ENCODE measurements around the gene SFXN3. TPM values are rescaled to one million over a fixed set of nuclear protein-coding genes. Genes with fewer than 3 reads are reported as not detected.
A peak's percentile ranks its signal among the peaks of the same experiment; 100 is the strongest.

The SFXN3 gene
- total RNA-seq, 1 donor from 2014 or later = 81.0 TPM

DNA sequence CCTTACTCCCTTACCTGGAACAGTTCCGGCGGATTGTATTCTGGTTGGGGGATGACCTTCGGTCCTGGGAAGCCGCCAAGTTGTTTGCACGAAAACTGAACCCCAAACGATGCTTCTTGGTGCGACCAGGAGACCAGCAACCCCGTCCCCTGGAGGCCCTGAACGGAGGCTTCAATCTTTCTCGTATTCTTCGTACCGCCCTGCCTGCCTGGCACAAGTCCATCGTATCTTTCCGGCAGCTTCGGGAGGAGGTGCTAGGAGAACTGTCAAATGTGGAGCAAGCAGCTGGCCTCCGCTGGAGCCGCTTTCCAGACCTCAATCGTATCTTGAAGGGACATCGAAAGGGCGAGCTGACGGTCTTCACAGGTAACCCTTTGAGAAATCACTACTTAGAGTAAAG is 41.9 kb upstream of the SFXN3 start:
- no peak overlapping the region for H3K4me3 Mint-ChIP-seq (ENCODE audit: unreplicated experiment)
- TF ChIP-seq CTCF (IDR thresholded peaks at IDR 0.05) = no peak
- H3K36me3 Mint-ChIP-seq (ENCODE audit: unreplicated experiment) = peaks cover 20% of the 10 kb centered on the region
- peaks cover 23% of the 10 kb centered on the region for H3K4me1 Mint-ChIP-seq (ENCODE audit: unreplicated experiment)
- no peaks in the 10 kb centered on the region for H3K9me3 Mint-ChIP-seq (ENCODE audit: unreplicated experiment)
- H3K27ac Mint-ChIP-seq (ENCODE audit: unreplicated experiment) = no peak overlapping the region
- DNase-seq (ENCODE audit: extremely low spot score, unreplicated experiment) = no peak
- H3K27me3 Mint-ChIP-seq (ENCODE audit: unreplicated experiment) = no peaks in the 10 kb centered on the region

- no peaks in the 10 kb centered on the region for H3K27me3 Mint-ChIP-seq (ENCODE audit: unreplicated experiment)
- DNase-seq (ENCODE audit: extremely low spot score, unreplicated experiment) = no peak
- no peak overlapping the region for H3K27ac Mint-ChIP-seq (ENCODE audit: unreplicated experiment)
- no peaks in the 10 kb centered on the region for H3K9me3 Mint-ChIP-seq (ENCODE audit: unreplicated experiment)
- TF ChIP-seq CTCF (IDR thresholded peaks at IDR 0.05) = peak; percentile 80
- H3K4me1 Mint-ChIP-seq (ENCODE audit: unreplicated experiment) = peaks cover 20% of the 10 kb centered on the region
- H3K36me3 Mint-ChIP-seq (ENCODE audit: unreplicated experiment) = peaks cover 14% of the 10 kb centered on the region
- no peak overlapping the region for H3K4me3 Mint-ChIP-seq (ENCODE audit: unreplicated experiment)
These were observed 36.9 kb upstream of the SFXN3 start for GRCh38 chr10:100993986-100994708.

GRCh38 chr10:100995181-100995580 is 35.9 kb upstream of the SFXN3 start:
- Mint-ChIP-seq H3K4me1 (ENCODE audit: unreplicated experiment) (peaks cover 19% of the 10 kb centered on the region), H3K4me3 (ENCODE audit: unreplicated experiment) (no peak overlapping the region), H3K9me3 (ENCODE audit: unreplicated experiment) (no peaks in the 10 kb centered on the region), H3K27ac (ENCODE audit: unreplicated experiment) (no peak overlapping the region), H3K36me3 (ENCODE audit: unreplicated experiment) (peaks cover 14% of the 10 kb centered on the region), H3K27me3 (ENCODE audit: unreplicated experiment) (no peaks in the 10 kb centered on the region)
- TF ChIP-seq CTCF (IDR thresholded peaks at IDR 0.05) = no peak
- DNase-seq (ENCODE audit: extremely low spot score, unreplicated experiment) = no peak

DNA sequence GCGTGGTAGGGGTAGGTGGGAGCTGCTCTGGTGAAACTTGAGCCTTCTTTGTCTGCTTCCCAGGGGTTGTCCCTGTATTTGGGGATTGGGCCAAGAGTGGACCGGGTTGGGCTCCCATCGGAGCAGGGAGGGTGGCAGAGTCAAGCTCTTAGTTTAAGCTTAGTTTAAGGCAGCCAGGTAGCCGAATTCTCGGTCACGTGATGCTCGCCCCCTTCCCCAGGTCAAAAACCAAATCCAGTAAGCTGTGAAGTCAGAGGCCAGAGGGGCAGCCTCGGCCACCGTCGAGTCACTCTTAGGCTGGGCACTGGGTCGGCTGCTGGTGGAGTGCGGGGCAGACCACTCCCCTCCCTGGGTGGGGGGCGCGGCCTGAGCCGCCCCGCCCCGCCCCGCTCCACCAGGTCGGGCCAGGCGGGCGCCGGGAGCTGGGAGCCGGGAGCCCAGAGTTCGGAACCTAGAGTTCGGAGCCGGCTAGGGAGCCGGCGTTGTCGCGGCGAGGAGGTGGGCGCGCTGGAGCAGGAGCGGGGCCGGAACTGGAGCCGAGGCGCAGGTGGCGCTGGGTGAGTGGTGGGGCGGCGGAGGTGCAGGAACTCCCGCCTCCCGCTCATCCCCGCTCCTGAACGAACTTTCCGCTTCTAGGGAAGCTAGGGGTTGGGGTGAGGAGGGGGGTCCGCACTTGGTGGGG is 34.2 kb upstream of the SFXN3 start:
- peak overlapping the region; percentile 99 for H3K27ac Mint-ChIP-seq (ENCODE audit: unreplicated experiment)
- peaks cover 5% of the 10 kb centered on the region for H3K36me3 Mint-ChIP-seq (ENCODE audit: unreplicated experiment)
- H3K9me3 Mint-ChIP-seq (ENCODE audit: unreplicated experiment) = no peaks in the 10 kb centered on the region
- peaks cover 31% of the 10 kb centered on the region for H3K4me1 Mint-ChIP-seq (ENCODE audit: unreplicated experiment)
- H3K4me3 Mint-ChIP-seq (ENCODE audit: unreplicated experiment) = peak overlapping the region; percentile 82
- DNase-seq (ENCODE audit: extremely low spot score, unreplicated experiment) = no peak
- H3K27me3 Mint-ChIP-seq (ENCODE audit: unreplicated experiment) = no peaks in the 10 kb centered on the region
- no peak for TF ChIP-seq CTCF (IDR thresholded peaks at IDR 0.05)

Measured in osteocyte (in vitro differentiated cells).